Left kidney (tissue), 2 donors: ENCODE measurements around the gene SWT1. TPM values are rescaled to one million over a fixed set of nuclear protein-coding genes. Genes with fewer than 3 reads are reported as not detected.

Source experiments
- DNase-seq: peaks from one replicate; pipeline ENCODE4 v3.0.0-alpha.2; 2013
- polyA plus RNA-seq: library from polyadenylated mRNA; unstranded; fragments of 120-200 nt; gene quantifications from one replicate; pipeline ENCODE4 v1.2.1, GENCODE V29; 2013; ENCODE audit not compliant: insufficient read length

SWT1 gene
- polyA plus RNA-seq, 1 donor, result 11.5 TPM

GRCh38 chr1:185289880-185290279, 132.9 kb downstream of the SWT1 start:
- no peak for DNase-seq

DNA sequence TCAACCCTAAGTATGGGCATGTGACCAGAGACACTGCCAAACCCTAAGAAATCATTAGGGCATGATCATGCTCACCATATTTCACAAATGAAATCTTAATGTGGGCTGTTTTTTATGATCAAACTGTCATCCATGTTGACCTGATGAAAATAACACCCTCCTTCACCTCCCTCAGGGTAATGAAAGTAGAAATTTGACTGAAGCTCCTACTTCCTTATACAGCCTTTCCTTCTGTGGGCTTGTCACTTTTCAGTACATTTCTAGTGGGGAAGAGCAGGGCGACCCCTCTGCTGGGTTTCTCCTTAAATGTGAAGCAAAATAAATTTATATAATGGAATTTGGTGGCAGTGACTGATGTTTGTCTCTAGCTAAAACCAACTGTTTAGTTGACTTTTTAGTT, 134.2 kb downstream of the SWT1 start:
- no peak for DNase-seq

GRCh38 chr1:185291652-185292051, 134.7 kb downstream of the SWT1 start:
- DNase-seq, result no peak

DNA sequence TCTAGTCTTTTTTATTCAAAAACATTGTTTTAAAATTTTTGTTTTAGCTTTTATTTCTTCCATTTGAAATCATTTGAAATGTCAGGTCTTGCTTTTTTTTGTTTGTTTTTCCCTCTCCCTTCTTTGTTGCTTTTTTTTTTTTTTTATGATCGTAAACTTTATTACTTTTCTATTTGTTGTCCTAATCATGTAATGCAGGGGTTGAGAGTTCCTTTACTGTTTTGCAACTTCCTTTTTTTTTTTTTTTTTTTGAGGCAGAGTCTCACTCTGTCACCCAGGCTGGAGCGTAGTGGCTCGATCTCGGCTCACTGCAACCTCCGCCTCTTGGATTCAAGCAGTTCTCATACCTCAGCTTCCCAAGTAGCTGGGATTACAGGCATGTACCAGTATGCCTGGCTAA, 135.3 kb downstream of the SWT1 start:
- no peak for DNase-seq

DNA sequence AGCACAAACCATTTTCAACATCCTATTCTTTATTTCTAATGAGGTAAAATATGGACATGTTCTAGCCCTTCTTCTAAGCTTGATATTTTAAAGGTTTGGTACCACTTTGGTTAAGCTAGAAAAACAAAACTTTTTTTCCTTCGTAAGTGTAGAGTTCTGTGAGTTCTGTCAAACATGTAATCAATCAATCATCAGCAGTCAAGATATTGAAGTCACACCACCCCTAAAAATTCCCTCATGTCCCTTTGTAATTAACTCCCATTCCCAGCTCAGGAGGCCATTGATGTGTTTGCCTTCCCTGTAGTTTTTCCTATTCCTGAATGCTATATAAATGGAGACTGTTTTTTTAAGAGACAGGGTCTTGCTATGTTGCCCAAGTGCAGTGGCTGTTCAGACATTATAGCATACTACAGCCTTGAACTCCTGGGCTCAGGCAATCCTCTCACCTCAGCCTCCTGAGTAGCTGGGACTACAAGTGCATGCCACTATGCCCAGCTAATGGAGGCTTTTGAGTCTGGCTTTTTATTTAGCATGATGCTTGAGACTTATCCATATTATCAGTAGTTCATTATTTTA, 137.1 kb downstream of the SWT1 start:
- no peak for DNase-seq

- DNase-seq, result no peak
Measured at GRCh38 chr1:185295091-185295490, 138.1 kb downstream of the SWT1 start.

GRCh38 chr1:185297982-185298381, 141.0 kb downstream of the SWT1 start:
- no peak for DNase-seq

DNA sequence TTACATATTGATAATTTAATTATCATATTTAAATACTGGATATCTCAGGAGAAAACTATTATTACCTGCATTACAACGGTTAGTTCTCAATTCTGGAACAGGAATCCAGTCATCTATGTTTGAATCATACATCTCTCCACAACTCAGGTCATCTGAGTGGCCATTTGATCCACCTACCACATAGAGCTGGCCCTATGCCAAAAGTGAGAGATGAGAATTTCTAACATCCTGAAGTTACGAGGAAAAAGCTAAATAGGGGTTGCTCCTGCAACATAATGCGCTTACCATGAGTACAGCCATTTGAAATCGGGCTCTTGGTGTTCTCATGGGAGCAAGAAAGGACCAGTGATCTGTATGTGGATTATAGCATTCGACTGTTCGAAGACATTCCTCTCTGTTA, 143.2 kb downstream of the SWT1 start:
- no peak for DNase-seq

DNA sequence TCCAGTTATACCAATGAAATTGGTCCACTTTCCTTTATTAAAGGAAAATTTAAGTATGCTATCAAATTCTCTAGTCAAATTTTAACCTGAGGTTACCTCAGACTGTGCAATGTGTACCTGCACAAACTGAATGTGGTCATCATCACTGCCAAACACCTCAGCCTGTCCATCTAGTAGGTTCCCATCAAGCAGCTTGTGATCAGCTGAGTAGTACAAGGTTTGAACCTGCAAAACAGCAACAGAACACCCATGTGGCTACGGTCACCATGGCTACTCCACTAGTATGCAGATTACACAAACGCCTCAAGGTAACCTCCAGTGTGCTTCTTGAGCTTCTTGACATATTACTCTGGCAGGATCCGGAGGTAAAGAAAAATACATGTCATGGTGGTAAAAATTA, 148.5 kb downstream of the SWT1 start:
- no peak for DNase-seq

DNA sequence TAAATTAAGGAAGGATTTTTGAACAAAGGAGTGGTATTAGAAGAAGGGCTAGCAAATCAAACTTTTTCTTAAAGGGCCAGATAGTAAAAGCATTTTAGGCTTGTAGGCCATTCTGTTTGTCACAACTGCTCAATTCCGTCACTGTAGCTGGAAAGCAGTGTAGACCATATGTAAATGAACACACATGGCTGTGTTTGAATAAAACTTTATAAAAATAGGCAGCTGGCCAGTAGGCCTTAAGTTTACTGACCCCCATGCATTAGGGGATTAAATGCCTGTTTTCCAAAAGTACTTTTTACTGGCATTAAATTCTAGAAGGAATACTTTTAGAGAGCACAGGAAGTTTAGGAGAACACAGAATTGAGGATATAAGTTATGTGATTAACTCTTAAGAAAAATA, 151.2 kb downstream of the SWT1 start:
- no peak for DNase-seq

DNA sequence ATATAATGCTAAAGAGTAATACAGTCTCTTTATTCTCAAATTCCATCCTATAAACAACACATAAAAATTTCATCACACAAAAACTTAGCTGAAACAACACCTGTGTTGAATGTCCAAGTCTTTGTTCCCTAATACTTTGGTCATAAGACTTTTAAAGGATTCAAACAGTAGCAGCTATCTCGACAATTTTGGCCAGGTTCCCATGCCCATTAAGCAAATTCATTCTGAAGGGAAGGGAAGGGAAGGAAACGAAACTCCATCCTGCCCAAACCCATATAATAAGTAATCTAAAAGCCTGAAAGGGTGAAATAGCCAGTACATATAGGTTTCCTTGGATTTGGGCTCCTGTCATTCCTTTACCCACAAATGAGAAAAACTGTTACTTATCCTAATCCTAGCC, 152.6 kb downstream of the SWT1 start:
- no peak for DNase-seq

- no peak for DNase-seq
Measured at GRCh38 chr1:185311589-185312225, 154.7 kb downstream of the SWT1 start.

DNA sequence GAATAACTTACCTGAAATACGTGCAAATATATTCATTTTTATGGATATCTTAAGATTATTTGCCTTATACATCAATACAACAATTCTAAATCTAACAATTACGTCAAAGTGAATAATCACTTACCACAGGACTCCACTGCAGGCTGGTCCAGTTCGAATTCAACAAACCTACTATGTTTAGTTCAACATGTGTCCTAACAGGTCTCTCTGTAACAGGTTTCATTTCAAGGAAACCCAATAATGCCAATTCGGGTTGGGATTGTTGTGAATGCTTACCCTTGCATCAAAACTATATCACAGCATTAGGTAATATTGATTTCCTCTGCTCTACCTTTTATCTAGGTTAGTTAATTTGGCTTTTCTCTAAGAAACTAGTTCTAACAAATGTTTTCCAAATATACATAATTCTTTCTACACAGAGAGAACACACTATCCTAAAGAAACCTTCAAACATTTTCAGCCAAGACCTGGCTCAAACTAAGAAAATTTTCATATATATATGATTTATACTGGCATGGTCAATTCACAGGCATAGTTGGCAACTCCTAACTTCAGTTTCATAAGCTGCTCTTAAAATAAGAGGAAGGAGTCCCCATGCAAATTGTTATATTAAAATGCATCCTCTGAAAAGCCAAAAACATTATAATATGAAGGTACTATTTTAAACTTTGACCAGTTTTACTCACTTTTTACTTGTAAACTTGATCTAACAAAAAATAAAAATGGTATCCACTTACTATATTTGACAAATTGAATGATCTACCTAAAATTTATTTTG, 155.6 kb downstream of the SWT1 start:
- DNase-seq, result no peak

DNA sequence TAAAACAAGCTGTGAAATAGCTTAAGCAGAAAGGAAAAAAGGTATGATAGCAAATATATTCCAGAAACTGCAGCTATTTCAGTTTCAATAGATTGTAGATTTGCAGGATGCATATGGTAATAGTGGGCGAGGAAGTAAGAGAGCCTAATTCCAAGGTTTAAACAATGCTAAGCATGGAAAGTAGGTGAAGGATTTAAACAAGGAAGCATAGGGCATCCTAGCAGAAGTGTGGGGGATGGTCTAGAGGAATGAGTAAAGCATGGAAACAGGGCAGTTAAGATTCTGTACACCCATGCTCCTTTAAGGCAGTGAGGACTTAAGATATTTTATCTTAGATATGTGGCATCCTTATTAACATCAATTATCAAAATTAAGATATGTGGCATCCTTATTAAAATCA, 157.4 kb downstream of the SWT1 start:
- no peak for DNase-seq

DNA sequence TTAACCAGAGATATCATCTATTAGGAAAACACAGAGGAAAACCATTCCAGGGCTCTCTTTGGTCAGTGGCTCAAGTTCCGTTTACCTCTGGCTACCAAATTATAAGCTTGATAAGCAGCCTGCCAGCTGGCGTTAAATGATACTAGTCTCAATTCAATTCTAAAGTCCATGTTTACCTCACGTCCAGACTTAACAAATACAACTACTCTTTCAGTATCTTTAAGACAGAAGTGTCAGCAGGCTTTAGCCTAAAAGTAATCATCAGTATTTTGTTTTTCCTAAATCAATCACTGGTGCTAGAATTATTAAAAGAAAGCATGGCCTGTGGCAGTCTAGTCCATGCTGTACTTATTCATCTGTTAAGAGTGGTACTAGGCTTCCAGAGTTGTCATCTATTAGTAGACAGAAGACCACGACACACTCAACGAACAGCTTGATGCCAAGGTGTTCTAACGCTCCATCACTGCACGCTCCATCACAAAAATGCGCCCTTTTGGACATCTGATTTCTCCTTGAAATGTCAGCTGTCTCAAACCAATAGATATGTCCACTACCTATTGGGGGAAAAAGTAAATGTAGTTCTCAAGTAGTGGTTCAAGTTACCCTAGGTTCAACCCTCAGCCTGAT, 158.6 kb downstream of the SWT1 start:
- DNase-seq, result no peak

- peak; percentile 92 for DNase-seq
Measured at GRCh38 chr1:185316163-185317033, 159.4 kb downstream of the SWT1 start.

DNA sequence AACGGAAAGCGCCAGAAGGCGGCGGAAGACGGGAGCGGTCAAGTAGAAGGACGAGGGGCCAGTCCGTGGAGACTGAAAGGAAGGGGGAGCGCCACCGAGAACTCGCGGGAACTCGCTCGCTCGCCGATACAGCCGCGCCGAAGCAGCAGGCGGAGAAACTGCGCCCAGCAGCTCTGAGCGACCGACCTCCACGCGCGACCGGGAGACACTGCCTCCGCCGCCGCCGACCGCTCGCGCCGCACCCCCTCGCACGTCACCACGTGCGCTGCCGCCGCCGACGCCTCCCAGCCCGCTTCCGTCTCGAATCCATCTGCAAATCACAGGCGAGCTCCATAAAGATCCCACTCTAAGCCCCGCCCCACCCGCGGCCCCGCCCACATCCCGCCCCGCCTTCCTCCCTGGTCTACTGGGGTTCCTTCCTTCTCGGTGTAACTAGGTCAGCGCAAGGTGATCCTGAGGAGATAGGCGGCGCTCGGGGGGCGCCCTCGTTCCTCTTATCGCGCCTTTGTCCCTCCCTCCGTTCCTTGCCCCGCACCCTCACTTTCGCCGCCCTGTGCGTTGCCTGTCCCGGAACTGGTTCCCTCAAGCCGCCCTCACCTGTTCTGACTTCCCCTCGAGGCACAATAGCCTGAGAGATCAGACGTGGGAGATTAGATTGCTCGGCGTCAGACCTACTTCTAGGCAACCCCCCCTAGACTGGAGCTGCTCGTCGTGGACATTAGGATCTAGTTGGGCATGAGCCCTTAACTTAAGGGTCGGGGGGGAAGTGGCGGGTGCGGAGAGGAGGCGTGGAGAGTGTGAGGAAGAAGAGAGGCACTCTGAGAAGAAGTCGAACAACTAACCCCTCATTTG, 160.3 kb downstream of the SWT1 start, which contains the start of gene IVNS1ABP:
Gene IVNS1ABP, minus strand, starts transcription at position 210 of the 852 bp plus-strand sequence. CDS start 7,750 bp downstream, outside the sequence.
- DNase-seq, result peak; percentile 95

- peak; percentile 45 for DNase-seq
Measured at GRCh38 chr1:185317886-185318310, 160.9 kb downstream of the SWT1 start.

DNA sequence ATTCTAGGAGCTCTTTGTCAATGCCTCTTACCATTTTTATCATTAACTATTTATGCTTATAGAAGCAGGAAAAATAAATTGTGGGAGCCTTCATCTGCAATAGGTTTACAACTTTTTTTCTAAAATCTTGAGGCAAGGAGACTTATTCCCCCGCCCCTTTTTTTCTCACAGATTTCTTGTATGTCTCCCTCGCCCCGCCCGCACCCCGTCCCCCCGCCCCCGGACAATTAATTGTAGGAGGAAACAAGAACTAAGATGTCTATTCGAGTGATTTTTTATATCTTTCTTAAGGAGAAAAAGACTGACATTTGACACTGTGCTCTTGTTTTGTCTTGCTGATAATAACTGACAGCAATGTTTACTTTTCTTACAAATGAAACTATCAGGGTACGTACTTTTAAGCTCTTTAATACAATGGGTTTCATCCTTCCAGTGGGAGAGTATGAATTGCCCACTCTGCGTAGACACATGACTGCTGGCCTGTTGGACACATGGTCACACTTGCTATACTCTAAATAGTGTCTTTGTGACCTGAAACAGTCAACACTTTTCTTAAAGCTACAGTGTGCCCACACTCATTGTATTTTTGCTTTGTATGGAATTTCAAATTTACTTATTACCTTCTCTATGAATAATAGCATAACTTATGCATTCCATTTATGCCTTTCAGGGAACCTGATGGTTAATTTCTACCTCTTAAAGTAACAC, 161.6 kb downstream of the SWT1 start:
- no peak for DNase-seq

DNA sequence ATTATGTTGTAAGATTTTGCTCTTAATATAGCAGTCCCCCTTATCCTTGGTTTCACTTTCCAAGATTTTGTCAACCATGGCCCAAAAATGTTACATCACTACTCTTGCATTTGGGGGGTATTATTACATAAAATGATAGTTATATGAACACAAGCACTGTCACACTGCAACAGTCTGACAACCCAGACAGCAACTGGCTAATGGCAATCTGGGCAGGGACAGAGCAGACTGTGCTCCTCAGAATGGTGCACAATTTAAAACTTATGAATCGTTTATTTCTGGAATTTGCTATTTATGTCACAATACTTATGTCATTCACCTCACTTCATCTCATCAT, 162.1 kb downstream of the SWT1 start:
- DNase-seq, result no peak
